Peyer's patch (tissue), 4 donors: Measurements from ENCODE around the gene FUBP3. TPM values are rescaled to one million over a fixed set of nuclear protein-coding genes. Genes with fewer than 3 reads are reported as not detected.
"Not testable (repeated sequence)": the region's sequence is repeated elsewhere in the genome, so short reads cannot be mapped to it uniquely, and the experiment has no call there.

Source experiments
- DNase-seq, 3 donors: peaks; one replicate each; pipeline ENCODE4 v3.0.0-alpha.2; 2017 to 2019
- H3K27ac ChIP-seq, 4 donors: fragments of 200-600 bp; sonication (generic); one replicate each; pipeline ENCODE4 v1.5.1; 2016 to 2019
- H3K27me3 ChIP-seq, 2 donors: fragments of 200-600 bp; sonication (generic); one replicate each; pipeline ENCODE4 v1.5.1; 2019
- H3K36me3 ChIP-seq, 3 donors: fragments of 200-600 bp; sonication (generic); one replicate each; pipeline ENCODE4 v1.5.1; 2016 to 2019
- H3K4me1 ChIP-seq, 4 donors: fragments of 200-600 bp; sonication (generic); one replicate each; pipeline ENCODE4 v1.5.1; 2016 to 2019
- H3K4me3 ChIP-seq, 4 donors: fragments of 200-600 bp; sonication (generic); 1 replicate in 3 of 4; 2 replicates in 1 of 4; pipeline ENCODE4 v1.5.1; 2016 to 2019; ENCODE audit warnings: mild to moderate bottlenecking in 1 of 4
- H3K9me3 ChIP-seq, 4 donors: fragments of 200-600 bp; sonication (generic); one replicate each; pipeline ENCODE4 v1.5.1; 2016 to 2019; ENCODE audit warnings: mild to moderate bottlenecking in 1 of 4
- POLR2A ChIP-seq, 2 donors: fragments of 450-650 bp; IDR thresholded peaks; one replicate each; pipeline ENCODE4 v1.5.1; 2017; ENCODE audit warnings: antibody characterized with exemption in 2 of 2, mild to moderate bottlenecking in 2 of 2, moderate library complexity in 2 of 2
- small RNA-seq, 2 donors: library from RNA; depleted of rRNA; stranded (forward); fragments of <200 nt; gene quantifications; one replicate each; pipeline ENCODE3, GENCODE V24; 2016
- total RNA-seq, 4 donors: library from RNA; depleted of rRNA; stranded (reverse); fragments of >200 nt; gene quantifications; one replicate each; pipeline ENCODE4 v1.1.0, GENCODE V29; 2016
- TF ChIP-seq, protein P1 (sequence below), 6 experiments: fragments of 450-650 bp in 4 of 6; fragments of 200-600 bp in 2 of 6; sonication (generic) in 1 of 6; IDR thresholded peaks; one replicate each; pipeline ENCODE4 v1.5.1; 2017 to 2019; ENCODE audit warnings: antibody characterized with exemption in 6 of 6, mild to moderate bottlenecking in 3 of 6, moderate library complexity in 1 of 6

The FUBP3 gene
- total RNA-seq, 4 donors from 2014 or later = 27.3 to 57.8 (median 31.8) TPM

GRCh38 chr9:130682421-130683121, 103.2 kb downstream of the FUBP3 start:
- Histone ChIP-seq H3K9me3 (peaks cover 0 to 7% (median 0%) of the 10 kb centered on the region in 4 donors), H3K36me3 (no peaks in the 10 kb centered on the region), H3K27me3 (peaks cover 0 to 4% of the 10 kb centered on the region in 2 donors), H3K27ac (no peak overlapping the region), H3K4me3 (peak overlapping the region; percentile 49 to 83 (median 67)), H3K4me1 (peaks cover 0 to 13% (median 5%) of the 10 kb centered on the region in 4 donors)
- peak; percentile 54 to 87 (median 86) for DNase-seq
- TF ChIP-seq, protein P1, sequence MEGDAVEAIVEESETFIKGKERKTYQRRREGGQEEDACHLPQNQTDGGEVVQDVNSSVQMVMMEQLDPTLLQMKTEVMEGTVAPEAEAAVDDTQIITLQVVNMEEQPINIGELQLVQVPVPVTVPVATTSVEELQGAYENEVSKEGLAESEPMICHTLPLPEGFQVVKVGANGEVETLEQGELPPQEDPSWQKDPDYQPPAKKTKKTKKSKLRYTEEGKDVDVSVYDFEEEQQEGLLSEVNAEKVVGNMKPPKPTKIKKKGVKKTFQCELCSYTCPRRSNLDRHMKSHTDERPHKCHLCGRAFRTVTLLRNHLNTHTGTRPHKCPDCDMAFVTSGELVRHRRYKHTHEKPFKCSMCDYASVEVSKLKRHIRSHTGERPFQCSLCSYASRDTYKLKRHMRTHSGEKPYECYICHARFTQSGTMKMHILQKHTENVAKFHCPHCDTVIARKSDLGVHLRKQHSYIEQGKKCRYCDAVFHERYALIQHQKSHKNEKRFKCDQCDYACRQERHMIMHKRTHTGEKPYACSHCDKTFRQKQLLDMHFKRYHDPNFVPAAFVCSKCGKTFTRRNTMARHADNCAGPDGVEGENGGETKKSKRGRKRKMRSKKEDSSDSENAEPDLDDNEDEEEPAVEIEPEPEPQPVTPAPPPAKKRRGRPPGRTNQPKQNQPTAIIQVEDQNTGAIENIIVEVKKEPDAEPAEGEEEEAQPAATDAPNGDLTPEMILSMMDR (IDR thresholded peaks at IDR 0.05) = peak; percentile 39 to 86 (median 80)
- no peak for TF ChIP-seq POLR2A (IDR thresholded peaks at IDR 0.05)

GRCh38 chr9:130685104-130685503, 105.7 kb downstream of the FUBP3 start:
- Histone ChIP-seq H3K4me3 (no peak overlapping the region), H3K9me3 (peaks cover 0 to 7% (median 0%) of the 10 kb centered on the region in 4 donors), H3K4me1 (peaks cover 0 to 13% (median 5%) of the 10 kb centered on the region in 4 donors), H3K27me3 (peaks cover 0 to 2% of the 10 kb centered on the region in 2 donors), H3K27ac (no peak overlapping the region), H3K36me3 (no peaks in the 10 kb centered on the region)
- DNase-seq = no peak
- TF ChIP-seq POLR2A (IDR thresholded peaks at IDR 0.05) = no peak
- TF ChIP-seq, protein P1 (IDR thresholded peaks at IDR 0.05) = no peak

DNA sequence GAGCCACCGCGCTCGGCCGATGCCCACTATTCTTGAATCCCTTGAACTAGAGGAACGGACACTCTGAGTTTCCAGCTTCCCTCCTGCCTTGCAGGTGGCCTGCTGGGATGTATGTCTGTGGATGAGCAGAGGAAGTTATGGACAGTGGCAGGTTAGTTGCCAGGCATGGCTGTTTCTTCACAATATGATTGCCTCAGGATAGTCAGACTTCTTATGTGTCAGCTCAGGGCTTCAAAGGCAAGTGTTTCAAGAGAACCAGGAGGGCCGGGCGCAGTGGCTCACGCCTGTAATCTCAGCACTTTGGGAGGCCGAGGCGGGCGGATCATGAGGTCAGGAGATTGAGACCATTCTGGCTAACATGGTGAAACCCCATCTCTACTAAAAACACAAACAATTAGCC, 106.6 kb downstream of the FUBP3 start:
- H3K9me3 ChIP-seq, DNase-seq, H3K27ac ChIP-seq, H3K36me3 ChIP-seq, H3K4me3 ChIP-seq, H3K27me3 ChIP-seq: not testable (repeated sequence)
- H3K4me1 ChIP-seq = peaks cover 0 to 15% (median 2%) of the 10 kb centered on the region in 4 donors

DNA sequence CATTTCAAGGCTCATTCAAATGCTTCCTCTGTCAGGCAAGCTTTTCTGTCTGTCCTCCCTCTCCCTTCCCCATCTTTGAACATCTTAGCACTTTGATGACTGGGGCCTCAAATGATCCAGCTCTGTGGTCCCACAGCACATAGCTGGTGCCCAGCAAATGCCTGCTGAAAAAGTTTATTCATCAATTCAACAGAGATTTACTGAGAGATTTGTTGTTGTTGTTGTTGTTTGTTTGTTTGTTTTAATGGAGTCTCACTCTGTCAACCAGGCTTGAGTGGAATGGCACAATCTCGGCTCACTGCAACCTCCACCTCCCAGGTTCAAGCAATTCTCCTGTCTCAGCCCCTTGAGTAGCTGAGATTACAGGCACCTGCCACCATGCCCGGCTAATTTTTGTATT, 108.2 kb downstream of the FUBP3 start:
- Histone ChIP-seq H3K9me3 (peaks cover 0 to 7% (median 0%) of the 10 kb centered on the region in 4 donors), H3K36me3 (no peaks in the 10 kb centered on the region), H3K4me3 (no peak overlapping the region), H3K27ac (no peak overlapping the region), H3K27me3 (no peaks in the 10 kb centered on the region), H3K4me1 (peaks cover 0 to 5% (median 0%) of the 10 kb centered on the region in 4 donors)
- DNase-seq = no peak
- no peak for TF ChIP-seq POLR2A (IDR thresholded peaks at IDR 0.05)
- TF ChIP-seq, protein P1 (IDR thresholded peaks at IDR 0.05) = no peak

Small RNA genes within 50 kb of the gene (small RNA-seq; reads per million reads assigned to genes)
- gene MIR6856 = 0 reads per million in 2 donors

Other genes with a start within 250 kb of the FUBP3 start
- gene ASS1, start 134.6 kb upstream of the FUBP3 start, total RNA-seq = 100 to 1,000 TPM; 106 to 761 (median 547) TPM
- 1 to 10 TPM in 1 of 4 donors, not detected in 3; 1.8 TPM for gene PRDM12, start 85.0 kb downstream of the FUBP3 start, total RNA-seq
- 10 to 100 TPM; 19.1 to 33.8 (median 20.8) TPM for gene EXOSC2, start 114.2 kb downstream of the FUBP3 start, total RNA-seq